ENCODE measurements around the gene SPEN. TPM values are rescaled to one million over a fixed set of nuclear protein-coding genes. Genes with fewer than 3 reads are reported as not detected.
A peak's percentile ranks its signal among the peaks of the same experiment; 100 is the strongest.

Gene SPEN
- total RNA-seq, 1 donor from 2014 or later = 21.4 TPM

DNA sequence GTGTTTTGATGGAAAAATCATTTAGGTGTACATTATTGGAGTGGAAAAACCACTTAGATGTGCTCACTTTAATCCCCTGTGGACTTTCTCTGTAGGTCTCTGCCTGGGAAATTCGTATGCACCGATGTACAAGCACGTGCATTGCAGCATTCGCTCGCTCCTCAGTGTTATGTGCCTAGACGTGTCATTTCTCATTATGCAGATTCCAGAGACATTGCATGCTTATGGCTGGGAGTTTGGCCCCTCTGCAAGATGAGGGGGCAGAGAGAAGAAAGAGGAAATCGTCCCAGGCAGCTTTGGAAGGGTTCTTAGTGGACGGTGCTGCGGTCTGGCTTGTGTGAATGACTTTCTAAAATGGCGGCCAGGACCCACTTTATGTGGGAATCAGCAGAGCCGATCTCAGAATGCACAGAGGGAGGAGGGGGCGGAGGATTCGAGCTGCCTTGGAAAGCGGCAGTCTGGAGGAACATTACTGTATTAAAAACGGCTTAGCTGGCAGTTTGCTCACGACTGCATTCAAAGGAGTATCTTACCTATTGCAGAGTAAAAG lies 2.3 kb downstream of the SPEN start:
- DNase-seq (ENCODE audit: missing footprints) (no peak), ATAC-seq (no peak)
- intact Hi-C loops (cut with DNase I) = loop anchor here (5.0 kb wide), 1 partner anchor 37 kb away; no protein-coding TSS in a partner anchor

DNA sequence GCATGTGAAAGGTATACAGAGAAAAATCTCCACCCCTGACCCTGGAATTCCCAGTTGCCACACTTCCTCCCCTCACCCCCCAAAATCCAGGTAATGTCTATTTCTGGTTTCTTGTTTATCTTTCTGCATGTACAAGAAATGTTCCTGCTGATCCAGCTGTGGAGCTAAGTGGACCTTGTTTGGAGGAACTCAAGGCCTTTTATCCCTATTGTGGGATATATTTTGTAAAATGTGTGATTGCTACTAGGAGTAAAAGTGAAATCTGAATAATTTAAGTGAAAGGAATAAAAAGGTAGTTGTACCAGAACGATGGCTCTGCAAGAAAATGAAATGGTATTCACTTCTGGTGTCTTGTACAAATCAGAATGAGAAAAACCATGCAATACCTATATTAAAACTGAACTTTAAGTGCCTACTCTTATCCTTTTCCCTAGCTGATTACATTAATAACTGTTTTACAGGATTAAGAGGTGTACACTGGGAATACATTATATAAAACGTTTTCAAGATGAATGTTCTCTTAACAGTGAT lies 3.0 kb downstream of the SPEN start:
- DNase-seq (ENCODE audit: missing footprints) (no peak), ATAC-seq (no peak)
- intact Hi-C loops (cut with DNase I) = no loop called here

- intact Hi-C loops (cut with DNase I) = no loop called here
These were observed 3.9 kb downstream of the SPEN start for GRCh38 chr1:15851210-15852035.

GRCh38 chr1:15852036-15852827 lies 4.7 kb downstream of the SPEN start:
- no peak for DNase-seq (ENCODE audit: missing footprints)
- intact Hi-C loops (cut with DNase I) = no loop called here
- no peak for ATAC-seq

More at GRCh38 chr1:15851210-15852035, 3.9 kb downstream of the SPEN start:
- DNase-seq (ENCODE audit: missing footprints) = no peak
- no peak for ATAC-seq

- DNase-seq (ENCODE audit: missing footprints) = no peak
- ATAC-seq = no peak
- intact Hi-C loops (cut with DNase I) = no loop called here
These were observed 5.4 kb downstream of the SPEN start for GRCh38 chr1:15852828-15853302.

GRCh38 chr1:15856888-15857287 lies 9.4 kb downstream of the SPEN start:
- DNase-seq (ENCODE audit: missing footprints) (no peak), ATAC-seq (no peak)
- intact Hi-C loops (cut with DNase I) = no loop called here

DNA sequence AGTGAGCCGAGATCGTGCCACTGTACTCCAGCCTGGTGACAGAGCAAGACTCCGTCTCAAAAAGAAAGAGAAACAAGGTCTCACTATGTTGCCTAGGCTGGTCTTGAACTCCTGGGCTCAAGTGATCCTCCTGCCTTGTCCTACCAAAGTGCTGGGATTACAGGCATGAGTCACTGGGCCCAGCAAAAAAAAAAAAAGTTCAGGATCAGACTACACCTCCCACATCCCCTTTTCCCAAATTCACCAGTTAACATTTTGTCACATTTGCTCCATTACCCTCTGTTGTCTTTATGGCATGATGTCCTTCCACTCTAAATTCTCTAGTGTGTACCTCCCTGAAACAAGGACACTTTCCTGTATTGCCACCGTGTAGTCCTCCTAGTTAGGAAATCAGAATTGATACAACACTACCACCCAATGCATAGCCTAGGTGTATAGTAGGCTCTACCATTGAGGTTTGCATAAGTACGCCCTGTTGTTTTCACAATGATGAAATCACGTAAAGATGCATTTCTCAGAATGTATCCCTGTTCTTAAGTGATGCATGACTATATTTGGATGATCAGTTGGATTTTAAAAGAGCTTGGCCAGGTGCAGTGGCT lies 10.7 kb downstream of the SPEN start:
- no peak for ATAC-seq
- DNase-seq (ENCODE audit: missing footprints) = no peak
- intact Hi-C loops (cut with DNase I) = no loop called here

- intact Hi-C loops (cut with DNase I) = no loop called here
- ATAC-seq = no peak
- no peak for DNase-seq (ENCODE audit: missing footprints)
These were observed 11.3 kb downstream of the SPEN start for GRCh38 chr1:15858672-15859372.

GRCh38 chr1:15863156-15863901 lies 15.8 kb downstream of the SPEN start:
- intact Hi-C loops (cut with DNase I) = no loop called here
- DNase-seq (ENCODE audit: missing footprints) (no peak), ATAC-seq (peak; percentile 20)

DNA sequence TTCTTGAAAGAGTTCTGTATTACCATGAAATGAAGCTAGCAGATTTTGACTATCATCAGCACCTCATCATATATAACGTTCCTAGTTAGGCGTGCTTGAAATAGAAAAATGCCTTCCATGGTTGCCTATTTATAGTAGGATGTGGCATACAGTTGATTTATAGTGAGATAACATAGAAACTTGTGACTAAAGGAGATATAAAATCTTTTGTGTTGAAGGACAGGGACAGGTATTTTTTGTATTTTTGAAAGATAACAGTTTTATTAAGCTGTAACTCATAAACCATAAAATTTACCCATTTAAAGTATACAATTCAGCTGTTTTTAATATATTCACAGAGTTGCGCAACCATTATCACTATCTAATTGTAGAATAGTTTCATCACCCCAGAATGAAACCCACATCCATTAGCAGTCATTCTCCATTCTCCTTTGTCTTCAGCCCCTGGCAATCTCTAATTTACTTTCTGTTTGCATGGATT lies 19.3 kb downstream of the SPEN start:
- ATAC-seq (no peak), DNase-seq (ENCODE audit: missing footprints) (no peak)
- intact Hi-C loops (cut with DNase I) = no loop called here

GRCh38 chr1:15867288-15867687 lies 19.8 kb downstream of the SPEN start:
- ATAC-seq (no peak), DNase-seq (ENCODE audit: missing footprints) (no peak)
- intact Hi-C loops (cut with DNase I) = no loop called here

- intact Hi-C loops (cut with DNase I) = no loop called here
- ATAC-seq = no peak
- DNase-seq (ENCODE audit: missing footprints) = no peak
These were observed 21.9 kb downstream of the SPEN start for GRCh38 chr1:15869413-15869812.

GRCh38 chr1:15870421-15870820 lies 22.9 kb downstream of the SPEN start:
- no peak for ATAC-seq
- no peak for DNase-seq (ENCODE audit: missing footprints)
- intact Hi-C loops (cut with DNase I) = no loop called here

DNA sequence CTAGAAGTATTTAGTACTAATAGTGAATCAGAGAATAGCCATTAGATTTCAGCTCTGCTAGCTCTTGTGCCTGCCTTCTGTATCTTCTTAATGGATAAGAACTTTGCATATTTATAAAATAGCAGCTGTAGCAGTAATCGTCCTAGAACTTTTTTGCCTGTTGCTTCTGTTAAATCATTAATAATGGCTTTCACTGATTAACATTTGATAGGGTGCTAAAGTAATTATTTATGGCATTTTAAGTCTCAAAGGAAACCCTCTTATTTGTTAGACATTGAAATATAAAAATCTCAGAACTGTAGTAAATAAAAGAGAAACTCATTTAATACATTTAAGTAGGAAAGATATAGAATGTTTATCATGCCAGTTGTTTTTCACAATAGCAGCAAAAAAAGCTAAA lies 27.0 kb downstream of the SPEN start:
- no peak for ATAC-seq
- intact Hi-C loops (cut with DNase I) = no loop called here
- no peak for DNase-seq (ENCODE audit: missing footprints)

GRCh38 chr1:15876357-15877055 lies 29.0 kb downstream of the SPEN start:
- intact Hi-C loops (cut with DNase I) = no loop called here
- no peak for ATAC-seq
- DNase-seq (ENCODE audit: missing footprints) = no peak

DNA sequence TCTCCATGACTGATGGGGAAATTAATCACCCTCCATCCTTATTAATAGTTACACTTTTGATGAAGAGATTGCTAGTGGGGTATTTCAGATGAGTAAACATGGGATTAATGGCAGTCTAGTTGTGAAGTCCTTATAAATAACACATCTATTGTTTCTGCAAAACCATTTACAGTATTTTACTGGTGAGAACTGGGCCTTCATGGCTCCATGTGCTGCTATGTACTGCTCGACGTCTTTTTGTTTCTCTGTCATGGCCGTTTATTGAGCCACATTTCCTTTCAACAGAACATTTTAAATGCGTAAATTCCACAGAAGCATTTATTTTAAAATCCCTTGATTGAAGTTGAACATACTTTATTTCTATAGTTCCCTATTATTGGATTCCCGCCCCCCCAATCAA lies 34.5 kb downstream of the SPEN start:
- no peak for DNase-seq (ENCODE audit: missing footprints)
- ATAC-seq = no peak
- intact Hi-C loops (cut with DNase I) = no loop called here

- DNase-seq (ENCODE audit: missing footprints) = no peak
- ATAC-seq = no peak
- intact Hi-C loops (cut with DNase I) = no loop called here
These were observed 35.2 kb downstream of the SPEN start for GRCh38 chr1:15882665-15883064.
